Activated CD8-positive, alpha-beta memory T cell treated with anti-CD3 and anti-CD28 coated beads, Interleukin-2, amount 10 ng/mL, durations not matched to agents 7 days and 5 days (primary cell): ENCODE data around the gene PAIP2B. TPM values are rescaled to one million over a fixed set of nuclear protein-coding genes. Genes with fewer than 3 reads are reported as not detected.
"Not testable (repeated sequence)": the region's sequence is repeated elsewhere in the genome, so short reads cannot be mapped to it uniquely, and the experiment has no call there.

Experiments used
- ATAC-seq: fragments of 150-1000 bp; cut with Tn5 transposase; one replicate; pipeline ENCODE4 v1.10.0; 2021; ENCODE audit warnings: moderate library complexity
- CTCF ChIA-PET: fragments of 350-600 bp; sonication (Branson Sonifier 250); formaldehyde crosslinking; loops from one replicate; lab custom pipeline; 2021; ENCODE audit warnings: antibody characterized with exemption; lab: Charles Lee
- DNase-seq: peaks from one replicate; pipeline ENCODE4 v3.0.0-alpha.2; 2020
- H3K27ac Mint-ChIP-seq: one replicate; pipeline ENCODE4 v1.8.0; 2021; ENCODE audit warnings: mild to moderate bottlenecking, mixed read lengths
- H3K27me3 Mint-ChIP-seq: one replicate; pipeline ENCODE4 v1.8.0; 2021; ENCODE audit warnings: mixed read lengths
- H3K36me3 Mint-ChIP-seq: one replicate; pipeline ENCODE4 v1.8.0; 2021; ENCODE audit warnings: mild to moderate bottlenecking, mixed read lengths
- H3K4me1 Mint-ChIP-seq: one replicate; pipeline ENCODE4 v1.8.0; 2021; ENCODE audit warnings: mixed read lengths
- H3K4me3 Mint-ChIP-seq: one replicate; pipeline ENCODE4 v1.8.0; 2021; ENCODE audit warnings: mild to moderate bottlenecking, moderate library complexity, mixed read lengths
- H3K9me3 Mint-ChIP-seq: one replicate; pipeline ENCODE4 v1.8.0; 2022; ENCODE audit warnings: low read depth, mixed read lengths
- total RNA-seq, 2 experiments: library from RNA; stranded (reverse); gene quantifications; one replicate each; pipeline ENCODE4 v1.2.3, GENCODE V29; 2021

The PAIP2B gene
- total RNA-seq, 2 experiments from 2014 or later: 1.1 to 1.5 TPM

DNA sequence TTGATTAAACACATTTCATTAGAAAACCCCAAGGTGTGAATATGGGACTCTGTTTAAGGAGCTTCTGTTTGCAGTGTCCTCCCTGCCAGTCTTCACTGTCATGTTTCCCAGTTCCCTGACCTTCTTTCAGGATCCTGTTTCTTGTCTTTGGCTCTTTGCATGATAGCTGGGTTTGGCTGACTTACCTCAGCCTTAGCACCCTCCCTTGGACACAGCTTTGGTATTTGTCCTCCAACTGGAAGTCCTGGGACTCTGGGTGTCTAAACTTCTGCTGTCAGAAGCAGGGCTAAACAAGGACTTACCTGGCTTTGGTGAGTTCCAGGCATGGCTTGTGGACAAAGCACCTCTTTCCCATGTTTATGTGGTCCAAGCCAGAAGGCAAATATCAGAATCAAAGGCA lies 11.2 kb upstream of the PAIP2B start:
- H3K27me3 Mint-ChIP-seq: peaks cover 24% of the 10 kb centered on the region
- ATAC-seq: no peak
- no peak overlapping the region for H3K4me3 Mint-ChIP-seq
- H3K27ac Mint-ChIP-seq: no peak overlapping the region
- H3K36me3 Mint-ChIP-seq: no peaks in the 10 kb centered on the region
- CTCF ChIA-PET: no interaction called here
- no peak for DNase-seq
- H3K4me1 Mint-ChIP-seq: no peaks in the 10 kb centered on the region
- H3K9me3 Mint-ChIP-seq: no peaks in the 10 kb centered on the region

DNA sequence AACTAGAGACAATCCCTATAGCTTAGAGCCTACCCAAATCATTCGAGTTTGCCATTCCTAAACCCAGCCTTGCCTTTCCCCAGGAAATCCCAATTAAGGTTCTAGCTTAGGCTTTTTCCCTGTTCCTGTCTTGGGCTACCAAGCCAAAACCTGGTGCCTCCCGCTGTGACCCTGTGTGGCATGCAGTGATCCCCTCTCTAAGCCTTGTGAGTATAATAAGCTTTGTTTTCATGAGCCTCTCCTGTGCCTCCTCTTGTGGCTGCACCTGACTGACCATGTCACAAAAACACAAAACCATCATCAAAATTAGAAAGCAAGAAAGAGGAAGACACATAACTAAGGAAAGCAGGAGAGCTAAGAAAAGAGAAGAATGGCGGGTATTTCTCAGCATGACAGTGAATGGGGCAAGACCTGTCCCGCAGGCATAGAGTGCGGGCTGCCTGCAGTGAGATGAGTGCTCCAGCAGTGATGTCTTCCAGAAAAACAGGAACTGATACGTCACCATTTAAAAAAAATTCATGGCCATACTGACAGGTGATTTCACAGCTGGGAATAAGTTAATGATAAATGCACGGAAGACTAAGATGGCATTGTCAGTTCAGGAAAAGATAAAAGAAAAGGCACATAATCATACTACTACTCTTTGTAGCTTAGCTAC lies 9.2 kb upstream of the PAIP2B start:
- Mint-ChIP-seq H3K4me3 (no peak overlapping the region), H3K9me3 (no peaks in the 10 kb centered on the region), H3K4me1 (no peaks in the 10 kb centered on the region), H3K36me3 (no peaks in the 10 kb centered on the region), H3K27ac (no peak overlapping the region), H3K27me3 (peaks cover 23% of the 10 kb centered on the region)
- ATAC-seq (no peak), DNase-seq (no peak)
- CTCF ChIA-PET: interaction anchor here (0.8 to 1.3 kb wide), 3 partner anchors 9 to 96 kb away, joined by 3 read pairs; partner anchors contain the start of genes PAIP2B and ZNF638

DNA sequence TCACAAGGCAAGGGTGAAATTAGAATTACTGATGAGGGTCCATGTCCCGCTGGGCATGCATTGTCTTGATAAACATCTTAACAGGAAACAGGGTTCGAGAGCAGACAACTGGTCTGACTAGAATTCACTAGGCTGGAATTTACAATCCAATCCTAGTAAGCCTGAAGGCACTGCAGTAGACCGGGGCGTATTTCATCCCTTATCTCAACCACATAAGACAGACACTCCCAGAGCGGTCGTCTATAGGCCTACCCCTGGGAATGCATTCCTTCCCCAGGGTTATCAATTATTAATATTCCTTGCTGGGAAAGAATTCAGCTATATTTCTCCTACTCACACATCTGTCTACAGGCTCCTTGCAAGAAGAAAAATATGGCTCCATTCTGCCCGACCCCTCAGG lies 6.2 kb upstream of the PAIP2B start:
- DNase-seq, CTCF ChIA-PET, H3K4me3 Mint-ChIP-seq, H3K27ac Mint-ChIP-seq, H3K9me3 Mint-ChIP-seq, H3K4me1 Mint-ChIP-seq, ATAC-seq, H3K36me3 Mint-ChIP-seq: not testable (repeated sequence)
- peaks cover 35% of the 10 kb centered on the region for H3K27me3 Mint-ChIP-seq

DNA sequence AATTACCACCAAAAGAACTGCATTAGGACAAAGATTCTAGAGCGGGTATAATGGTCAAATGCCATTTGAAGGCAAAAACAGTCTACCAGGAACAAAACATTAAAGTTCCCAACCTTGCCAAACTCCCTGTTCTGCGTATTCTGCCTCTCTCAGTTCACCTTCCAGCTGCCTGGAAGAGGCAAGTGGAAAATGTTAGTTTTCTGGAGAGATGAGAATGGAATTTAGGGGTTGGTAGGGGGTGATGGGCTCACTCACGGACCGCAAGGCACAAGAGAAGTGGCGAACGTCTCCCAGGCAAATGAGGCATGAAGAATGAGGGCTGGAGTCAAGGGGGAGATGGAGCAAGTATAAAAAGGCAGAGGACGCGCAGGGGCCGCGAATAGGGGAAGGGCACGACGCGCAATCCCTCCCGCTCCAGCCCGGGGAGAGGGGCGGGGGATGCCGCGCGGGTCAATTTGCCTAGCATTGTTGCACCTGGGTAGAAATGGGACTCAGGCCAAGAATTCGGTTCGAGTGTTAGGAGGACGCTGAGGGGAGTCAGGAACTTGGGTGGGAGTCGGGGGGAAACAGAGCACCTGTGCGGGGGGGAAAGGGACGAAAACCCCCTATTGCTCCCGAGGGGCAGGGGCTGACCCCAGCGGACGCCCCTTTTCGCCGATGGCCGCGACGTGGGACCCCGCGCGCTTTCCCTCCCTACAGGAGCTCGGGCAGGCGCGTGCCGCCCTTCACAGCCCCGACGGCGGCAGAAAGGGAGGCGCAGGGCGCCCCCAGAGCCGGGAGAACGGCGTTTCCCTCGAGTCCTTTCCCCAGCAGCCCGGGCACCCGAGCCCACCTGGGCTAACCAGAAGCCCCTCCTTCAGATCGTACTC lies 573 bp downstream of the PAIP2B start:
- Mint-ChIP-seq H3K4me3 (peak overlapping the region; percentile 89), H3K27ac (peak overlapping the region; percentile 83), H3K4me1 (peaks cover 10% of the 10 kb centered on the region), H3K27me3 (peaks cover 15% of the 10 kb centered on the region), H3K36me3 (no peaks in the 10 kb centered on the region), H3K9me3 (no peaks in the 10 kb centered on the region)
- peak; percentile 41 for ATAC-seq
- CTCF ChIA-PET: interaction anchor here (0.9 to 4.1 kb wide), 7 partner anchors 10 to 159 kb away, joined by 3 to 18 read pairs (median 3); partner anchors contain the start of gene ZNF638
- DNase-seq: peak; percentile 49

DNA sequence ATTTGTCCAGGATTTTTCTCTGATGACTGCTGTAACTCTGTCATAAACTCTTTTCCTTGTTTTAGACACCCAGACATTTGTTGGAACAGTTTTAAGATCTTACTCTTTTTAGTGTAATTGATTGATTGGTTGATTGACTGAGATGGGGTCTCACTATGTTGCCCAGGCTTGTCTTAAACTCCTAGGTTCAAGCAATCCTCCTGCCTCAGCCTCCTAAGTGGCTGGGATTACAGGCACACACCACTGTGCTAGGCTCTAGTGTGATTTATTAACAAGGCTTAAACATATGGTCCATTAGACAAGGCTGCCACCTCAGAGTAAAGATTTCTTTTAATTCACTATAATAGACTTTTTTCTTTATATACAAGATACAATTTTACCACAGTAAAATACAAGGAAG lies 2.0 kb downstream of the PAIP2B start:
- H3K4me3 Mint-ChIP-seq: no peak overlapping the region
- H3K27ac Mint-ChIP-seq: no peak overlapping the region
- H3K27me3 Mint-ChIP-seq: peaks cover 5% of the 10 kb centered on the region
- no peaks in the 10 kb centered on the region for H3K36me3 Mint-ChIP-seq
- H3K9me3 Mint-ChIP-seq: no peaks in the 10 kb centered on the region
- peaks cover 10% of the 10 kb centered on the region for H3K4me1 Mint-ChIP-seq
- no peak for DNase-seq
- CTCF ChIA-PET: interaction anchor here (1.0 to 4.1 kb wide), 3 partner anchors 8 to 106 kb away, joined by 3 to 18 read pairs (median 3); partner anchors contain the start of gene ZNF638
- no peak for ATAC-seq

DNA sequence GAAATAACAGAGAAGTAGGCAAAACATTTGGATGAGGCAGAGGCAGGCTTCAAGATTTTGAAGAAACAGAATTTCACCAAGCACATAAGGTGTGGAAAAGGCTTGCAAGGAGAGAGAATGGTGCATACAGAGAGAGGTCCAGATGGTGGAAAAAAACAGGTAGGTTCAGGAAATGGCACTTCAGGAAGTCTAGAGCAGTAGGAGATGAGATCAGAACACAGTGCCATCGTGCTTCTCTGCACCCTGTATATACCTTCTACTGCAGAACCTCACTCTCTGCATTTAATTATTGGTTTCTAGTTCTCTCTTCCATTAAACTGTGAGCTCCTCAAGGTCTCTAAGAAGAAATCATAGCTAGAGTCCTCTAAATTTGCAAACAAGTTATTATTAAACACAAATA lies 2.4 kb downstream of the PAIP2B start:
- no peaks in the 10 kb centered on the region for H3K36me3 Mint-ChIP-seq
- H3K27me3 Mint-ChIP-seq: peaks cover 3% of the 10 kb centered on the region
- ATAC-seq (no peak), DNase-seq (no peak)
- H3K4me1 Mint-ChIP-seq: peaks cover 10% of the 10 kb centered on the region
- CTCF ChIA-PET: interaction anchor here (1.1 to 4.1 kb wide), 2 partner anchors 52 to 107 kb away, joined by 3 to 18 read pairs; partner anchors contain the start of gene ZNF638
- H3K4me3 Mint-ChIP-seq: no peak overlapping the region
- H3K9me3 Mint-ChIP-seq: no peaks in the 10 kb centered on the region
- H3K27ac Mint-ChIP-seq: no peak overlapping the region

DNA sequence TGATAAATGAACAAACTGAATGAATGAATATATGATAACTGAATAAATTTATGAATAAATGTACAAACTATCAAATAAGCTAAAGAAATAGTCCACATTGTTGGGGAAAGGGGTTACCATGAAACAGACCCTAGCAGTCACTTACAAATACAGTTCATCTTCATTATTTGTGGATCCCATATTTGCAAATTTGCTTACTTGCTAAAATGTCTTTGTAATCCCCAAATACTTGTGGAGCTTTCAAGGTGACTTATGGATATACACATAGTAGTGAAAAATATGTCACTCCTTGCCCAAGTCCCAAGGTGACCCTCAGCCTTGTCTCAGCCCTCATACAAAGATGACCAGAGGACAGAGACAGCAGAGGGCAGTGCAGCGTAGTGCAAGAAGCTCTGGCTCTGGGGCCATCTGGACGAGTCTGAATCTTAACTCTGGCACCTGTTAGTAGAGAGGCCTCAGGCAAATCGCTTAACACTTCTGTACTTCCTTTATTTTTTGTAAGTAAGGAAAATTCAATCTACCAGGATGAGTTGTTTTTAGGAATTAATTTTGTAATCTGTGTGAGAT lies 3.1 kb downstream of the PAIP2B start:
- H3K27me3 Mint-ChIP-seq: no peaks in the 10 kb centered on the region
- DNase-seq: no peak
- H3K27ac Mint-ChIP-seq: no peak overlapping the region
- H3K36me3 Mint-ChIP-seq: no peaks in the 10 kb centered on the region
- peaks cover 10% of the 10 kb centered on the region for H3K4me1 Mint-ChIP-seq
- H3K9me3 Mint-ChIP-seq: no peaks in the 10 kb centered on the region
- CTCF ChIA-PET: interaction anchor here (0.9 to 1.2 kb wide), 3 partner anchors 53 to 435 kb away, joined by 3 to 4 read pairs (median 3); no protein-coding TSS in a partner anchor
- ATAC-seq: no peak
- no peak overlapping the region for H3K4me3 Mint-ChIP-seq

DNA sequence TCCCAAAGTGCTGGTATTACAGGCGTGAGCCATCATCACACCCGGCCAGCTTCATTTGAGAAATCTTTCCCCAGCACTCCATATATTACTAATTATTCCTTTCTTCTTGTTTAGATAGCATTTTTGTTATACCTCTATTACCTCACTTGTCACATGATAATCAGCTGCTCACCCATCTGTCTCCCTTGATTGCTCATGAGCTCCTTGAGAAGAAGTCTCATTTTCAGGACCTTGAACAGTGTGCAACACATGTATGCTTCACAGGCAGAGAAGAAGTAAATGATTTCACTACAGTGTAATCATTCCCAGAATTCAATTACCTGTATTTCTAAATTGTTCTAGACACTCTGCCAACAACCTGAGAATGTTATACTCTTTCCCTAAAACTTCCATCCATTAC lies 6.2 kb downstream of the PAIP2B start:
- no peaks in the 10 kb centered on the region for H3K9me3 Mint-ChIP-seq
- DNase-seq (no peak), ATAC-seq (no peak)
- H3K4me1 Mint-ChIP-seq: no peaks in the 10 kb centered on the region
- no peaks in the 10 kb centered on the region for H3K27me3 Mint-ChIP-seq
- H3K4me3 Mint-ChIP-seq: no peak overlapping the region
- H3K27ac Mint-ChIP-seq: no peak overlapping the region
- CTCF ChIA-PET: no interaction called here
- H3K36me3 Mint-ChIP-seq: no peaks in the 10 kb centered on the region

DNA sequence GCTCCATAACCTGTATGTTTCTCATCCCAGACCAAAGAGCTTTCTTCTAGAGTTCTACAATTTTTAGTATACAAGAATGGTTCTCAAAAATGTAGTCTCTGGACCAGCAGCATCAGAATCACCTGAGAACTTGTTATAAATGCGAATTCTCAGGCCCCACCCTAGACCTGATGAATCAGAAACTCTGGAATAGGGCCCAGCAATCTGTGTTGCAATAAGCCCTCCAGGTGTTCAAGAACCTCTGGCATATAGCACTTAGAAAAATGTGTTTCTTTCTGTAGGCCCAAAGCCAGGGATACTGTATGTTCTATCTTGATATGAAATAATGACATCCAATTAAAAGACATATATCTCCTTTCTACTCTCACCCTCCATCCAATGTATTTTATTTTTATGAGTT lies 10.4 kb downstream of the PAIP2B start:
- CTCF ChIA-PET: interaction anchor here (0.9 kb wide), 1 partner anchor 9 kb away, joined by 3 read pairs; no protein-coding TSS in a partner anchor
- Mint-ChIP-seq H3K27me3 (no peaks in the 10 kb centered on the region), H3K9me3 (no peaks in the 10 kb centered on the region), H3K4me3 (no peak overlapping the region), H3K36me3 (no peaks in the 10 kb centered on the region), H3K27ac (no peak overlapping the region), H3K4me1 (no peaks in the 10 kb centered on the region)
- ATAC-seq (no peak), DNase-seq (no peak)

DNA sequence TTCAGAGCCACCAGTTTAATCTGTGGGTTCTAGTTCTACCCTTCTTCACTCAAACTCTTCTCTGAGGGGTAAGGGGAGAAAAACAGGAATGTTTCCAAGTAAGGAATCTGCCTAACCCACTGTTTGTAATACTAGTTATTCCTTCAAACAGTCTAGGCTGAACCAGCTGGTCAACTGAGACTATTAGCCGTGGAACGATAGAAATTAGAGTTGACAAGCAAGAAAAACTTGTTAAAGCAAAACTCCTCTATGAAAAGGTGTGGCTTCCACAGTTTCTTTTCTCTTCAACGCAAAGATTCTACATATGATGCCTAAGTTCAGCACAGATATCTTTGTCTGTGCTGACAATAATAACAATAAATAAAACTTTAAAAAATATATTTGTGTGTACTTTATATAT lies 11.5 kb downstream of the PAIP2B start:
- Mint-ChIP-seq H3K27ac (no peak overlapping the region), H3K9me3 (no peaks in the 10 kb centered on the region)
- CTCF ChIA-PET: no interaction called here

DNA sequence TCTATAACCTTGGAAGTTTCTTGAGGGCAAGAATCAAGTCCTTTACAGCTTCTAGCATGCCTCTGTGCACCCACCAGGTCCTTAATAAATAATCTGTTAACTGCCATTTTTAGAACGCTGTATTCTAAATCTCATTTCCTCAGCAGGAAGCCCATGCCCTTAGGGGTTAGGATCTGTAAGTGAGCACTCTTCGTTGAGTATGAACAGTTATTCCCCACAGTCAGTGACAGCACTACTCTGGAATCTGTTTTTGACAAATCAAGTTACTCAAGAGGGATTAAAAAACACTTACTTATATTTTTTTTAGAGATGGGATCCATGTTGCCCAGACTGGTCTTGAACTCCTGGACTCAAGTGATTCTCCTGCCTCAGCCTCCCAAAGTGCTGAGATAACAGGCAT lies 14.6 kb downstream of the PAIP2B start:
- H3K36me3 Mint-ChIP-seq: no peaks in the 10 kb centered on the region
- no peak overlapping the region for H3K4me3 Mint-ChIP-seq
- DNase-seq (no peak), ATAC-seq (no peak)
- no peaks in the 10 kb centered on the region for H3K4me1 Mint-ChIP-seq
- H3K27ac Mint-ChIP-seq: no peak overlapping the region
- H3K9me3 Mint-ChIP-seq: no peaks in the 10 kb centered on the region
- H3K27me3 Mint-ChIP-seq: peaks cover 2% of the 10 kb centered on the region
- CTCF ChIA-PET: no interaction called here

More for the DNA sequence above, 11.5 kb downstream of the PAIP2B start:
- Mint-ChIP-seq H3K27me3 (no peaks in the 10 kb centered on the region), H3K4me3 (no peak overlapping the region), H3K4me1 (no peaks in the 10 kb centered on the region), H3K36me3 (no peaks in the 10 kb centered on the region)
- ATAC-seq: no peak
- DNase-seq: no peak

DNA sequence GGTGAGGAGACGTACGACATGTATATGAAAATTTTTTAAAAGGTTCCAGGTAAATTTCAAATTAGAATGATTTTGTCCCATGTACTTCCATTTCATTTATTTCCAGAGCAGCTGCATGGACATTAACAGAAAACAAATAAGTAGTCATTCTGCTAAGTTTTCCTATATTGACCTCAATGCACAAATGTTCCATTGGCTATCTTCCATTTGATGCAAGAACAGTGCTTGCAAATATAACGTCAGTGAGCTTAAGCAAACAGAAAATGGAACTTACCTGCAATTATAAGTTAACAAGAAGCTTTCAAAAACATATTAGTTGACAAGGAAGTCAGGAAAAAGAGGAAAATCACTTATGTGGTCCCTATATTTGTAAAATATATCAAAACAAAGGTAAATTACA lies 16.6 kb downstream of the PAIP2B start:
- Mint-ChIP-seq H3K9me3 (no peaks in the 10 kb centered on the region), H3K36me3 (no peaks in the 10 kb centered on the region), H3K27ac (no peak overlapping the region), H3K4me1 (no peaks in the 10 kb centered on the region), H3K27me3 (peaks cover 2% of the 10 kb centered on the region), H3K4me3 (no peak overlapping the region)
- CTCF ChIA-PET: no interaction called here
- DNase-seq: no peak
- ATAC-seq: no peak

DNA sequence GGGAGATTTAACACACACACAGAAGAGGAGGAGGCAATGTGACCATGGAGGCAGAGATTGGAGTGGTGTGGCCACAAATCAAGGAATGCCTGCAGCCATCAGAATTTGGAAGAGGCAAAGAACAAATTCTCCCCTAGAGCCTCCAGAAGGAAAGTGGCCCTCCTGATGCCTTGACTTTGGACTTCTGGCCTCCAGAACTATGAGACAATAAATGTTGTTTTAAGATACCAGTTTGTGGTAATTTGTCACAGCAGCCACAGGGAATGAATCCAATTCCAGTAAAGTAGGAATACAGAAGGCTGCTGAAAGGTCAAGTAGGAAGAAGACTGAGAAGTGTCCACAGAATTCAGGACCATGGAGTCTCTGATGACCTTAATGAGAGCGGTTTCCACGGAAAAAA lies 18.1 kb downstream of the PAIP2B start:
- CTCF ChIA-PET: no interaction called here
- no peaks in the 10 kb centered on the region for H3K4me1 Mint-ChIP-seq

More for the DNA sequence above, 18.1 kb downstream of the PAIP2B start:
- DNase-seq (no peak), ATAC-seq (no peak)
- H3K27ac Mint-ChIP-seq: no peak overlapping the region
- H3K27me3 Mint-ChIP-seq: peaks cover 5% of the 10 kb centered on the region
- no peaks in the 10 kb centered on the region for H3K9me3 Mint-ChIP-seq
- no peaks in the 10 kb centered on the region for H3K36me3 Mint-ChIP-seq
- H3K4me3 Mint-ChIP-seq: no peak overlapping the region
